ENCODE measurements around the gene ZNF770. TPM values are rescaled to one million over a fixed set of nuclear protein-coding genes. Genes with fewer than 3 reads are reported as not detected.

ZNF770 gene
- total and polyA plus RNA-seq, 9 of the 15 experiments (the other 6 are each of a cell fraction or from before 2014, with no cell fraction given), result 3.4 to 50.8 (median 40.3) TPM

GRCh38 chr15:34944936-34945335 is 43.2 kb downstream of the ZNF770 start:
- WGBS (ENCODE audit: insufficient coverage, low coverage, missing lambda C conversion rate), result 86% methylated on average over 3 of the region's 3 CpGs
- ChIA-PET POLR2A (interaction anchor here (1.0 to 2.5 kb wide), 3 partner anchors 9 to 12 kb away, joined by 3 to 12 read pairs (median 5); no protein-coding TSS in a partner anchor), CTCF (ENCODE audit: low intra/inter-chr PET ratio) (no interaction called here)
- no peaks in the 10 kb centered on the region for H3K27me3 ChIP-seq (ENCODE audit: control insufficient read depth in 2 of 2, insufficient read depth in 2 of 2, low read length in 2 of 2)
- no peak overlapping the region for H2AFZ ChIP-seq (ENCODE audit: low read depth, low read length)
- no peak overlapping the region for H3K27ac ChIP-seq (ENCODE audit: extremely low read depth, low read depth, low read length)
- H3K9me1 ChIP-seq (ENCODE audit: control insufficient read depth, insufficient read depth, low read length), result no peaks in the 10 kb centered on the region
- no peak overlapping the region for H3K9ac ChIP-seq (ENCODE audit: insufficient read depth in 1 of 2, low read depth in 2 of 2, low read length in 2 of 2)
- H3K4me2 ChIP-seq (ENCODE audit: insufficient read depth, low read length), result no peak overlapping the region
- BruUV-seq (replicated peaks), result no TSS peak
- FAIRE-seq, result no peak
- H3K36me3 ChIP-seq (ENCODE audit: control insufficient read depth, insufficient read depth, low read length), result peaks cover 70% of the 10 kb centered on the region
- H3K79me2 ChIP-seq (ENCODE audit: control insufficient read depth, insufficient read depth, low read length), result no peaks in the 10 kb centered on the region; the same call in 2 of the 3 replicates
- intact Hi-C loops (cut with micrococcal nuclease) (no loop called here), in situ Hi-C loops (cut with MboI) (no loop called here)
- no peaks in the 10 kb centered on the region for H4K20me1 ChIP-seq (replicated peaks; ENCODE audit: control insufficient read depth, insufficient read depth, low read length)
- peaks cover 0 to 3% of the 10 kb centered on the region in 2 experiments; a peak in 1 of 5 replicates for H3K4me1 ChIP-seq (replicated peaks in 1 of 2; ENCODE audit: control insufficient read depth in 2 of 2, insufficient read depth in 2 of 2, low read length in 2 of 2)
- no peak for ATAC-seq
- no peak for TF ChIP-seq ZNF707 (CRISPR knock-in tag; conservative IDR thresholded peaks at IDR 0.05)
- no peak for TF ChIP-seq ASH1L (IDR thresholded peaks at IDR 0.05; ENCODE audit: borderline replicate concordance, low read depth, partially characterized antibody)
- TF ChIP-seq ZNF75A (CRISPR knock-in tag; IDR thresholded peaks at IDR 0.05), result no peak
- TF ChIP-seq SMAD1 (IDR thresholded peaks at IDR 0.05; ENCODE audit: low read depth, low read length, partially characterized antibody), result no peak
- no peak for TF ChIP-seq FOSL1 (tag; conservative IDR thresholded peaks at IDR 0.05)
- no peak for TF ChIP-seq ZC3H11A (IDR thresholded peaks at IDR 0.05; ENCODE audit: low read depth, low read length)
- TF ChIP-seq ZNF224 (CRISPR knock-in tag; IDR thresholded peaks at IDR 0.05), result no peak
- TF ChIP-seq GABPA (tag; conservative IDR thresholded peaks at IDR 0.05; ENCODE audit: low read depth), result no peak
- TF ChIP-seq NFRKB (IDR thresholded peaks at IDR 0.05; ENCODE audit: low read depth), result no peak
- no peak for TF ChIP-seq HOXB6 (CRISPR knock-in tag; IDR thresholded peaks at IDR 0.05; ENCODE audit: borderline replicate concordance)
- no peak for DNase-seq (ENCODE audit: extremely low read depth in 1 of 4, low spot score in 3 of 4)
- H3K9me3 ChIP-seq (replicated peaks; ENCODE audit: control insufficient read depth, insufficient read depth, low read depth, low read length), result no peaks in the 10 kb centered on the region
- H3K4me3 ChIP-seq, result no peak overlapping the region

All from K562 (cell line).